Effector memory CD4-positive, alpha-beta T cell (primary cell): ENCODE measurements around the gene ADAMTS17.

Source experiments
- DNase-seq, 3 donors: peaks; one replicate each; pipeline ENCODE4 v3.0.0-alpha.2; 2020
- H3K27ac ChIP-seq: 2 replicates; pipeline ENCODE4 v1.7.0; 2013; ENCODE audit warnings: mild to moderate bottlenecking, low read length, moderate library complexity; ENCODE audit not compliant: insufficient read depth, poor library complexity, severe bottlenecking
- H3K27me3 ChIP-seq: replicated peaks from 2 replicates; pipeline ENCODE4 v1.7.0; 2013; ENCODE audit warnings: mild to moderate bottlenecking, low read length; ENCODE audit not compliant: insufficient read depth, control insufficient read depth, poor library complexity, severe bottlenecking
- H3K36me3 ChIP-seq: 2 replicates; pipeline ENCODE4 v1.7.0; 2013; ENCODE audit warnings: mild to moderate bottlenecking, low read length, moderate library complexity; ENCODE audit not compliant: control insufficient read depth, insufficient read depth
- H3K4me1 ChIP-seq: 2 replicates; pipeline ENCODE4 v1.7.0; 2013; ENCODE audit warnings: low read length, mild to moderate bottlenecking; ENCODE audit not compliant: control insufficient read depth, insufficient read depth, poor library complexity, severe bottlenecking
- H3K4me3 ChIP-seq: 2 replicates; pipeline ENCODE4 v1.7.0; 2013; ENCODE audit warnings: low read length, low read depth, mild to moderate bottlenecking; ENCODE audit not compliant: insufficient read depth, poor library complexity, severe bottlenecking
- H3K9me3 ChIP-seq: 2 replicates; pipeline ENCODE4 v1.7.0; 2013; ENCODE audit warnings: mild to moderate bottlenecking, low read length, moderate library complexity; ENCODE audit not compliant: control insufficient read depth

The ADAMTS17 gene

DNA sequence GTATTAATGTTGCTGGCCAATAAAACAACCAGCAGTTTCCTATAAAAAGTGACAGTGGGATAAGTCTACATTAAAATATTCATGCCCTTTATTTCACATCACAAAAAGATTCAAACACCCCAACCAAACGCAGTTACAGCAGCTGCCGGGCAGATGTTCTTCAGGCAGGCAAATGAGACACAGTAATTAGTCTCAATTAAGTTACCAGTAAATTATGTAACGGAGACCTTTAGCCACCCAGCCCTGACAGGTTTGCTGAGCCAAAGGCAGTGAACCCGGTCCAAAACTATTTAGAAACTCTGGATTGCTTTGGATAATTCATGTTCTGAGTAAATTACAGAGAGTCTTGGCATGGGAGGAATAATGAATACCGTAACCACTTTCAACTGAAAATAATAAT is 319.4 kb downstream of the ADAMTS17 start:
- Histone ChIP-seq H3K36me3 (no peaks in the 10 kb centered on the region), H3K27me3 (no peaks in the 10 kb centered on the region), H3K9me3 (no peaks in the 10 kb centered on the region), H3K4me3 (no peak overlapping the region), H3K4me1 (no peaks in the 10 kb centered on the region), H3K27ac (no peak overlapping the region)
- DNase-seq: no peak

DNA sequence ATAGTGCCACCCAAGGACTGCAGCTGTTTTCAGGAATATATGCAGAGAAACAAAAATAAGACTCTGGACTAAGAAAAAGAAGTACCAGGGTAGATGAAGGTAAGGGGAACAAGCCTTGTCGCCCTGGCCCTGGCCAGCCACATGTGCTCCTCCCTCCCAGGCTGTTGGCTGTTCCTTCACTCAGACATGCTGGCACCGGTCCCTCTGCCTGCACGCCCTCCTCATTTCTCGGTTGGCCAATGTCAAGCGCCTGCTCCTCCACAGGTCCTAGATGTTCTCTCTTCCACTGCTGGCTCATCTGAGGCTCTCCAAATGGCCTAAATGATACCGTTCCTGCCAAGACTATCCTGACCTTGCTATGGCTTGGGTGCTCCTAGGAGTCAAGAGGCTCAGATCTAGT is 320.1 kb downstream of the ADAMTS17 start:
- DNase-seq: no peak
- H3K36me3 ChIP-seq: no peaks in the 10 kb centered on the region
- no peaks in the 10 kb centered on the region for H3K27me3 ChIP-seq
- H3K9me3 ChIP-seq: no peaks in the 10 kb centered on the region
- no peak overlapping the region for H3K4me3 ChIP-seq
- no peak overlapping the region for H3K27ac ChIP-seq
- H3K4me1 ChIP-seq: no peaks in the 10 kb centered on the region

DNA sequence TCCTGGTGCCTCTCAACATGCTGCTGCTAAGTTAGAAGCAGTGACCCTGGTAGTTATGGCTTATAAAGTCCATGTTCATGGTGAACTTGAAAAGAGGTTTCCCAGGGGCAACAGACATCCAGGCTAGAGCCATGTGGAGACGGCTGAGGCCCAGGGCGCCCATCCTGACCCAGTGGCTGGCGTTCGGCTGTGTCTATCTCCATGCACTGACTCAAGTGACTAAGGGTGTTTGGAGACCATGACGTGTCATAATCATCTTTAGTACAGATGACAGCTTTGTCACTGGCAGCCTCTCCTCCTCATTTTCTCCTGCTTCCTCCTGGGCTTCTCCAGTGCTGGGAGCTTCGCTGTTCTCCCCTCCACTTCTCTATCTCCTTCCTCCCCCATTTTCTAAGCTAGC is 321.2 kb downstream of the ADAMTS17 start:
- H3K4me3 ChIP-seq: no peak overlapping the region
- H3K27ac ChIP-seq: no peak overlapping the region
- no peaks in the 10 kb centered on the region for H3K27me3 ChIP-seq
- DNase-seq: no peak
- no peaks in the 10 kb centered on the region for H3K36me3 ChIP-seq
- no peaks in the 10 kb centered on the region for H3K9me3 ChIP-seq
- H3K4me1 ChIP-seq: no peaks in the 10 kb centered on the region

DNA sequence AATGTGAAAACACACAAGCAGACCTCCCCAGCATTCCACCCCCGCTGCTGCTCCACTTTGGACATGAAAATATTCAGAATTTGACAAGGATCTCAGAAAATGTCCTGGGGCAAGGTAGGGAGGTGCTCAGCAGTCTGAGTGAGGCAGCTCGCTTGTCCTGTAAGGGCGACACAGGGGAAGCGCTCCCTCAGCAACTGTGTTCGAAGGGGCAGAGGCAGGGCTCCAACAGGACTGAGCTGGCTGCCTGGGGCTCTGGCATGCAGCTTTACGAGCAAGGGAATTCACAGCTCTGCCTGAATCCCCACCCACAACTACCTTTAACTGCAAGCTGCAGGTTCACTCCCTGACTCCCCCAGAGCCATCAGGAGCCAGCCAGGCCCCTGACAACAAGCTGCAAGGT is 321.6 kb downstream of the ADAMTS17 start:
- H3K4me3 ChIP-seq: no peak overlapping the region
- H3K27me3 ChIP-seq: no peaks in the 10 kb centered on the region
- H3K9me3 ChIP-seq: no peaks in the 10 kb centered on the region
- H3K36me3 ChIP-seq: no peaks in the 10 kb centered on the region
- DNase-seq: no peak
- H3K4me1 ChIP-seq: no peaks in the 10 kb centered on the region
- no peak overlapping the region for H3K27ac ChIP-seq

DNA sequence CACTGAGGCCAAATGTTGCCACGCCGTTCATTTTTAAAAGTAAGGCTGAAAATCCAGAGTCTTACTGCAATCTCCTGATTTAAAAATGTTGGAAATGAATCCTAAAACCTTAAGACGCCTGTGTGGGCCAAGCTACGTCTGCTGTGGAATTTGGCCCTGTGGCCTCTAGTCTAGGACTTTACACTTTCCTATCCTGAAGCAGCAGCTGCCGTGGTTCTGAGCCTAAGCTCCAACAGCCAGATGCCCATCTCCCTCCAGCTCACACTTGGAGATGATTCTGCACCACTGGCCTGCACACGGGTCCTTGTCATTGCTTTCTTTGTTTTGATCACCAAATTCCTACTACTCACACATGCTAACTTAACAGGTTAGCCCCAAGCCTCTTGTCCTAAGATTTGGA is 322.2 kb downstream of the ADAMTS17 start:
- H3K27ac ChIP-seq: no peak overlapping the region
- no peaks in the 10 kb centered on the region for H3K9me3 ChIP-seq
- no peak overlapping the region for H3K4me3 ChIP-seq
- no peaks in the 10 kb centered on the region for H3K36me3 ChIP-seq
- no peaks in the 10 kb centered on the region for H3K27me3 ChIP-seq
- no peaks in the 10 kb centered on the region for H3K4me1 ChIP-seq
- no peak for DNase-seq

DNA sequence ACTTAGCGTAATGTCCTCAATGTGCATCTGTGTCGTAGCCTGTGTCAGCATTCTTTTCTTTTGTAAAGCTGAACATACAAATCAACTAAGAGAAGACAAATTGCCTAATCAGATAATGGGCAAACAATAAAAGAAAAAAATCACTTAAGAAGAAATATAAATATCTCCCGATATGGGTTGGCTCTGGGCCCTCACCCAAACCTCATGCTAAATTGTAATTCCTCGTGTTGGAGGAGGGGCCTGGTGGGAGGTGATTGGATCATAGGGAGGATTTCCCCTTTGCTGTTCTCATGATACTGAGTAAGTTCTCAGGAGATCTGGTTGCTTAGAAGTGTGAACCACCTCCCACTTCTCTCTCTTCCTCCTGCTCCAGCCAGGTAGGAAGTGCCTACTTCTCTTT is 323.6 kb downstream of the ADAMTS17 start:
- Histone ChIP-seq H3K4me3 (no peak overlapping the region), H3K27me3 (no peaks in the 10 kb centered on the region), H3K36me3 (no peaks in the 10 kb centered on the region), H3K4me1 (no peaks in the 10 kb centered on the region), H3K9me3 (no peaks in the 10 kb centered on the region), H3K27ac (no peak overlapping the region)
- DNase-seq: no peak

DNA sequence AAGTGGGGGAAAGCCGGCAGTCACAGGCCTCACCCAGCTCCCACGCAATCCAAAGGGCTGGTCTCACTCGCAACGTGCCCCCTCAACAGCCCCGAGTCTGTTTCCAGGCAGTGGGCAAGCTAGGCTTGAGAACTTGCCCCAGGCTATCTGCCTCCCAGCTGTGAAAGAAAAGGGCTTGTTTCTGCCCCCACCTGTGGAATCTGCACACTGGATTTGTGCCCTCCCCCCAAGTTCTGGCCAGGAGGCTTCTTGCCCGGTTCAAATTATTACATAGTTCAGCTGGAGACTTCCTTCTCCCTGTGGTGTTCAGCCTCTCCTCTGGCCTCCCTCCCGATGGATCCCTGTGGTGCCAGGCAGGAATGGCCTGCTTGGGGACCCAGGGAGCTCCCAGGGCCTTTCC is 324.6 kb downstream of the ADAMTS17 start:
- no peaks in the 10 kb centered on the region for H3K4me1 ChIP-seq
- H3K27me3 ChIP-seq: no peaks in the 10 kb centered on the region
- no peak overlapping the region for H3K4me3 ChIP-seq
- H3K9me3 ChIP-seq: no peaks in the 10 kb centered on the region
- DNase-seq: no peak
- H3K27ac ChIP-seq: no peak overlapping the region
- H3K36me3 ChIP-seq: no peaks in the 10 kb centered on the region

DNA sequence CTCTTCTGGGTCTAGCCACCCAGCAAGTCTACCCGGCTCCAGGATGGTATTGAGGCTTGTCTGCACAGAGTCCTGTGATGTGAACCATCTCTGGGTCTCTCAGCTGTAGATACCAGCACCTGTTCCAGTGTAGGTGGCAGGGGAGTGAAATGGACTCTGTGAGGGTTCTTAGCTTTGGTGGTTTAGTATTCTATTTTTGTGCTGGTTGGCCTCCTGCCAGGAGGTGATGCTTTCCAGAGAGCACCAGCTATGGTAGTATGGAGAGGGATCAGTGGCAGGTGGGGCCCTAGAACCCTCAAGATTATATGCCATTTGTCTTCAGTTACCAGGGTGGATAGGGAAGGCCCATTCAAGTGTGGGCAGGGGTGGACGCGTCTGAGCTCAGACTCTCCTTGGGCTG is 325.1 kb downstream of the ADAMTS17 start:
- Histone ChIP-seq H3K4me1 (no peaks in the 10 kb centered on the region), H3K27me3 (no peaks in the 10 kb centered on the region), H3K27ac (no peak overlapping the region), H3K4me3 (no peak overlapping the region), H3K9me3 (no peaks in the 10 kb centered on the region), H3K36me3 (no peaks in the 10 kb centered on the region)
- no peak for DNase-seq

DNA sequence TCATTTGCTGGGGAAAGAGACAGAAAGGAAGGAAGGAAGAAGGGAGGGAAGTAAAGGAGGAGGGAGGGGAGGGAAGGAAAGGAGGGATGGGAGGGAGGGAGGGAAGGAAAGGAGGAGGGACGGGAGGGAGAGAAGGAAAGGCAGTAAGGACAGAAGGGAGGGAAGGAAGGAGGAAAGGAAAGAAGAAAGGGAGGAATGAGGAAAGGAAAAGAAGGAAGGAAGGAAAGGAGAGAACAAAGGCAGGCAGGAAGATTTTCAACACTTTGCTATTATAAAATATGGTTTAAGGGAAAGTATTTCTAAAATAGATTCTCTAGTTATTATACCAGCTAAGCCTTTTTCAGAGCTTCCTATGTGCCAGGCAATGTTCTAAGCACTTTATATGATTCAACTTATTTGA is 330.5 kb downstream of the ADAMTS17 start:
- no peak overlapping the region for H3K27ac ChIP-seq
- H3K4me1 ChIP-seq: no peaks in the 10 kb centered on the region
- H3K36me3 ChIP-seq: no peaks in the 10 kb centered on the region
- H3K4me3 ChIP-seq: no peak overlapping the region
- H3K27me3 ChIP-seq: no peaks in the 10 kb centered on the region
- DNase-seq: no peak
- H3K9me3 ChIP-seq: no peaks in the 10 kb centered on the region

DNA sequence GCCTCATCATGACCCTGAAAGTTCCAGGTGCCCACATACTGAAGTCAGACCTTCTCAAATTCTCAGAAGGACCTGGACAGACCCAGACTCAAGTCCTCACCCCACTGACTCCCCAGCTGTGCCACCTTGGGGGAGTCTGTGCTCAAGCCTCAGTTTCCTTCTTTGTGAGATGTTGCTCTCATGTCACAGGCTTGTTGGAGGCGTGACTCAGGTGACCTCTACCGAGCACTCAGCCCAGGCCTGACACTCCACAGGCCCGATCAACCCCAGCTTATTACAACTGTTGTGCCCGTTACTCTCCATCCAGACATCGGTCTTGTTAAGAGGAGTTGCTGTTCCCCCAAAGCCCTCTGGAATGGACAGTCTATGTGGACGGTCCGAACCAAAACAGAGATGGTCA is 332.4 kb downstream of the ADAMTS17 start:
- DNase-seq: no peak
- no peak overlapping the region for H3K27ac ChIP-seq
- no peaks in the 10 kb centered on the region for H3K9me3 ChIP-seq
- H3K36me3 ChIP-seq: no peaks in the 10 kb centered on the region
- H3K4me3 ChIP-seq: no peak overlapping the region
- H3K27me3 ChIP-seq: no peaks in the 10 kb centered on the region
- no peaks in the 10 kb centered on the region for H3K4me1 ChIP-seq

DNA sequence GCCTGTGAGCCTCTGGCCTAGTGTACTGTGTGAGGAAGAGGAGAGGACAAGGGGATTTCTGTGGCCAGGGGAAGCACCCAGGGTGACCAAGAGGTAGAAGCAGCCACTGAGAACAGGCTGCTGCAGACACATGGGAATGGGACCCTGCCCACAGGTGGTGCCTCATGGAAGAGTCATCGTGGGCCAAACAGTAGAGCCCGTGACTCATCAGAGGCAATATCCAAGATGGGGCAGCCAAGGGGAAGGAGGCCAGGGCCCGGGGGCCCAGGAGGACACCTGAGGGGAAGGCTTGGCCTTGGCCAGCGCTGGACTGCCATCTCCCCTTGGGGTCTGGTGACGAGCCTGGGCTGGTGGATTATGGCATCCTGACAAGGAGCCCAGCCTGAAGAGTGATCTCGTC is 333.5 kb downstream of the ADAMTS17 start:
- Histone ChIP-seq H3K4me3 (no peak overlapping the region), H3K36me3 (no peaks in the 10 kb centered on the region), H3K27ac (no peak overlapping the region), H3K4me1 (no peaks in the 10 kb centered on the region), H3K9me3 (no peaks in the 10 kb centered on the region), H3K27me3 (no peaks in the 10 kb centered on the region)
- no peak for DNase-seq
